ENCODE data around the gene PIGM.

DNA sequence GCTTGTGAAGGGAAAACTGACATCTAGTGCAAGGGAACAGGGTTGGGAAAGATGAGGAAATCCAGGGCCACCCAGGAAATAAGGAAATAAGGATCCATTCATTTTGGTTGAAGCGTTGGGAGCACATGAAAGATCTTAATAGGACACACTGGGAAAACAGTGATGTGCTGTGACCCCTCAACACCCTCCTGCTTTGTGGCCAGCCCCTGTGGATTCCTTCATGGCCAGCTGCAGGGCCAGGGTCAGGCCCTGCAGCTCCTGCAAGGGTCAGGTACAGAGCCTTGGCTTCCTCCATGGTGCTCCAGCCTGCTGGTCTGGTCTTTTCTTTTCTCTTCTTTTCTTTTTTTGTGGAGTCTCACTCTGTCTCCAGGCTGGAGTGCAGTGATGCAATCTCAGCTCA, 18.8 kb upstream of the PIGM start:
- no peak for TF ChIP-seq NR3C1 (CRISPR knock-in tag; IDR thresholded peaks at IDR 0.05)
- TF ChIP-seq CTCF (CRISPR knock-in tag; IDR thresholded peaks at IDR 0.05), result no peak
- TF ChIP-seq NFKB2 (CRISPR knock-in tag; IDR thresholded peaks at IDR 0.05; ENCODE audit: borderline replicate concordance), result no peak
